Liver (tissue), 3 donors: ENCODE measurements around the gene RNF38.

Experiments used
- CTCF ChIP-seq: fragments of 150-350 bp; IDR thresholded peaks from 2 replicates; pipeline ENCODE4 v1.5.1; 2017; ENCODE audit warnings: improper control_type of control experiment, low read depth, low read length; ENCODE audit not compliant: missing input control
- NR2F2 ChIP-seq: IDR thresholded peaks from 2 replicates; pipeline ENCODE4 v1.6.1; 2016; ENCODE audit warnings: antibody characterized with exemption
- TF ChIP-seq, protein P1 (sequence below): IDR thresholded peaks from 2 replicates; pipeline ENCODE4 v1.6.1; 2016; ENCODE audit warnings: antibody characterized with exemption, mild to moderate bottlenecking
- donor health status: healthy.
- donor health status: healthy.

GRCh38 chr9:36336131-36336907 lies 63.8 kb downstream of the RNF38 start:
- TF ChIP-seq CTCF (no peak), NR2F2 (no peak)
- TF ChIP-seq, protein P1, sequence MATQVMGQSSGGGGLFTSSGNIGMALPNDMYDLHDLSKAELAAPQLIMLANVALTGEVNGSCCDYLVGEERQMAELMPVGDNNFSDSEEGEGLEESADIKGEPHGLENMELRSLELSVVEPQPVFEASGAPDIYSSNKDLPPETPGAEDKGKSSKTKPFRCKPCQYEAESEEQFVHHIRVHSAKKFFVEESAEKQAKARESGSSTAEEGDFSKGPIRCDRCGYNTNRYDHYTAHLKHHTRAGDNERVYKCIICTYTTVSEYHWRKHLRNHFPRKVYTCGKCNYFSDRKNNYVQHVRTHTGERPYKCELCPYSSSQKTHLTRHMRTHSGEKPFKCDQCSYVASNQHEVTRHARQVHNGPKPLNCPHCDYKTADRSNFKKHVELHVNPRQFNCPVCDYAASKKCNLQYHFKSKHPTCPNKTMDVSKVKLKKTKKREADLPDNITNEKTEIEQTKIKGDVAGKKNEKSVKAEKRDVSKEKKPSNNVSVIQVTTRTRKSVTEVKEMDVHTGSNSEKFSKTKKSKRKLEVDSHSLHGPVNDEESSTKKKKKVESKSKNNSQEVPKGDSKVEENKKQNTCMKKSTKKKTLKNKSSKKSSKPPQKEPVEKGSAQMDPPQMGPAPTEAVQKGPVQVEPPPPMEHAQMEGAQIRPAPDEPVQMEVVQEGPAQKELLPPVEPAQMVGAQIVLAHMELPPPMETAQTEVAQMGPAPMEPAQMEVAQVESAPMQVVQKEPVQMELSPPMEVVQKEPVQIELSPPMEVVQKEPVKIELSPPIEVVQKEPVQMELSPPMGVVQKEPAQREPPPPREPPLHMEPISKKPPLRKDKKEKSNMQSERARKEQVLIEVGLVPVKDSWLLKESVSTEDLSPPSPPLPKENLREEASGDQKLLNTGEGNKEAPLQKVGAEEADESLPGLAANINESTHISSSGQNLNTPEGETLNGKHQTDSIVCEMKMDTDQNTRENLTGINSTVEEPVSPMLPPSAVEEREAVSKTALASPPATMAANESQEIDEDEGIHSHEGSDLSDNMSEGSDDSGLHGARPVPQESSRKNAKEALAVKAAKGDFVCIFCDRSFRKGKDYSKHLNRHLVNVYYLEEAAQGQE = no peak
